Thymus (tissue), 11 donors: ENCODE measurements around the gene HOXA3. TPM values are rescaled to one million over a fixed set of nuclear protein-coding genes. Genes with fewer than 3 reads are reported as not detected.
A peak's percentile ranks its signal among the peaks of the same experiment; 100 is the strongest.

Source experiments
- DNase-seq, 9 donors: peaks; one replicate each; pipeline ENCODE4 v3.0.0-alpha.2; 2013; ENCODE audit warnings: low spot score in 9 of 9, low read depth in 6 of 9, missing footprints in 1 of 9
- H3K27ac ChIP-seq, 2 donors: one replicate each; pipeline ENCODE4 v1.5.1; 2013; ENCODE audit warnings: control low read depth in 1 of 2, low read depth in 1 of 2, low read length in 1 of 2, mild to moderate bottlenecking in 1 of 2, moderate library complexity in 1 of 2
- H3K27me3 ChIP-seq, 2 donors: one replicate each; pipeline ENCODE4 v1.5.1; 2013; ENCODE audit warnings: low read length in 1 of 2; ENCODE audit not compliant: control insufficient read depth in 2 of 2, insufficient read depth in 1 of 2
- H3K36me3 ChIP-seq, 2 donors: one replicate each; pipeline ENCODE4 v1.5.1; 2013; ENCODE audit warnings: low read length in 1 of 2, mild to moderate bottlenecking in 1 of 2, moderate library complexity in 1 of 2; ENCODE audit not compliant: control insufficient read depth in 2 of 2, insufficient read depth in 2 of 2
- H3K4me1 ChIP-seq, 2 donors: one replicate each; pipeline ENCODE4 v1.5.1; 2013; ENCODE audit warnings: low read length in 2 of 2; ENCODE audit not compliant: control insufficient read depth in 2 of 2, insufficient read depth in 2 of 2
- H3K4me3 ChIP-seq, 2 donors: one replicate each; pipeline ENCODE4 v1.5.1; 2013; ENCODE audit warnings: low read length in 2 of 2, control low read depth in 1 of 2, mild to moderate bottlenecking in 1 of 2
- H3K9me3 ChIP-seq, 2 donors: one replicate each; pipeline ENCODE4 v1.5.1; 2013; ENCODE audit warnings: low read length in 1 of 2, mild to moderate bottlenecking in 1 of 2; ENCODE audit not compliant: control insufficient read depth in 2 of 2, insufficient read depth in 1 of 2
- WGBS: extraction: QIAGEN DNeasy Blood & Tissue Kit; methylation state at CpG from one replicate; pipeline ENCODE4 v1.1.7; 2013; 5-methylcytosine and 5-hydroxymethylcytosine counted together
- polyA plus RNA-seq: library from polyadenylated mRNA; stranded (reverse); fragments of 200-250 nt; gene quantifications from one replicate; pipeline ENCODE4 v1.2.3, GENCODE V29; 2013
- total RNA-seq: library from RNA; stranded (reverse); fragments of 120-200 nt; gene quantifications from one replicate; pipeline ENCODE4 v1.2.4, GENCODE V29; 2013
- donor health status: healthy.

Gene HOXA3
- total and polyA plus RNA-seq, 2 donors = 0.80 to 5.5 TPM

DNA sequence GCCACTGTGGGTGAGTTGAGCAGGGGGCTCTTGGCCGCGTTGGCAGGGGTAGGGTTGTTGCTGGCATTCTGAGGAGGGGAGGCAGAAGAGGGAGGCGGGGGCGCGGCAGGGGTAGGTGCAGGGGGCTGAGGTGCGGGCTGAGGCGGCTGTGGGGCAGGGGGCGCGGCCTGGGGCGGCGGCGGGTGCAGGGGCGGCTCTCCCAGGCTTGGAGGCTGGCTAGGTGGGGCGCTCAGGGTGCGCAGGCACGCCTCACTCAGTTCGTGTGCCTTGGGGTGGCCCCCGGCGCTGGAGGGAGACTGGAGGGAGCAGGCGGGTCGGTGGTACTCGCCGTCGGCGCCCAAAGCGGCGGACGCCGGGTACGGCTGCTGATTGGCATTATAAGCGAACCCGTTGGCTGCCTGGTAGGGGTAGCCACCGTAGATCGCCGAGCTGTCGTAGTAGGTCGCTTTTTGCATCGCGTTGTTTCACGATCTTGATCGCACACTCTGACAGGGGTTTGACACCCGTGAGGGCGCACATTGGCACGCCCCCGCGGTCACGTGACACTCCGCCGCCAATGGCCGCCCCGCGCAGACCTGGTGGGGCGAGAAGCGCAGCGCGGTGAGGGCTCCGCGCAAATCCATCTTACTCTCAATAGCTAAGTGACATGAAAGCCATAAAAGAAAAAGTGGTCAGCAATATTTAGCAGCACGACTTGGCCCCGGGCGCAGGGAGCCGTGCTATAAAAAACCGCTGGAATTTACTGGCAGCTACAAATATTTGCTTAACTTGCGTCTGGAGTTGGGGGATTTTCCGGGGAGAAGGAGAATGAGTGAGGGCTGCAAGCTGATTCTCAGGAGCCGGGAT is 42.0 kb downstream of the HOXA3 start:
- Histone ChIP-seq H3K4me1 (peaks cover 0 to 8% of the 10 kb centered on the region in 2 donors), H3K27me3 (peaks cover 4 to 80% of the 10 kb centered on the region in 2 donors)

GRCh38 chr7:27109466-27110185 is 42.8 kb downstream of the HOXA3 start:
- H3K27ac ChIP-seq = peak overlapping the region in 1 of 2 donors; percentile 69
- no peaks in the 10 kb centered on the region for H3K9me3 ChIP-seq
- WGBS = 94% methylated on average over 4 of the region's 4 CpGs
- no peaks in the 10 kb centered on the region for H3K36me3 ChIP-seq
- peaks cover 12 to 80% of the 10 kb centered on the region in 2 donors for H3K27me3 ChIP-seq
- H3K4me1 ChIP-seq = peaks cover 0 to 8% of the 10 kb centered on the region in 2 donors
- no peak overlapping the region for H3K4me3 ChIP-seq
- DNase-seq = no peak

More for the DNA sequence above, 42.0 kb downstream of the HOXA3 start:
- Histone ChIP-seq H3K27ac (peak overlapping the region; percentile 61 to 70), H3K9me3 (no peaks in the 10 kb centered on the region), H3K4me3 (no peak overlapping the region), H3K36me3 (no peaks in the 10 kb centered on the region)
- no peak for DNase-seq
- 95% methylated on average over 66 of the region's 66 CpGs for WGBS

DNA sequence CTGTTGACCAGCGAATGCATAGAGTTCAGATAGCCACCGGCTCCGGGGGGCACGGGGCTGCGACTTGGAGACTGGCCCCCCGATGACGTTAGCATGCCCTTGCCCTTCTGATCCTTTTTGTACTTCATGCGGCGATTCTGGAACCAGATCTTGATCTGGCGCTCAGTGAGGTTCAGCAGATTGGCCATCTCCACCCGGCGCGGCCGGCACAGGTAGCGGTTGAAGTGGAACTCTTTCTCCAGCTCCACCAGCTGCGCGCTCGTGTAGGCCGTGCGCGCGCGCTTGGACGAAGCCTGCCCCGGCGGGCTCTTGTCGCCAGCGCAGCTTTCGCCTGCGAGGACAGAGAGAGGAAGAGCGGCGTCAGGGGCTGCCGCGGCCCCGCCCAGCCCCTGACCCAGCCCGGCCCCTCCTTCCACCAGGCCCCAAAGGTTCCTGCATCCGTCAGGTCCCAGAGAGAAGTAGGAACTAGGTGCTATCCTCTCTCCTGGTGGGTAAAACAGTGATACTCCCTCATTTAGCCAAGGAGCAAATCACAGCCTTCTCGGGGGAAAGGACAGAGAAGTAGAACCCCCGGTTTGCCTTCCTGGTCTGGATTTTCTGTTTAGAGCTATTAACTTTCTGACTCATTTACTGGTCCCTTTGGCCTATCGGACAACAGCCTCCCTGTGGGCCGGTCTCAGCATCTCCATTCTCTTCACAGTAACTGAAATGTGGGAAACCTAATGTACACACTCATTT is 43.8 kb downstream of the HOXA3 start:
- Histone ChIP-seq H3K27me3 (peaks cover 18 to 83% of the 10 kb centered on the region in 2 donors), H3K4me1 (peaks cover 0 to 5% of the 10 kb centered on the region in 2 donors), H3K4me3 (no peak overlapping the region)

GRCh38 chr7:27107391-27108381 is 44.7 kb downstream of the HOXA3 start:
- no peak for DNase-seq
- H3K27me3 ChIP-seq = peaks cover 22 to 83% of the 10 kb centered on the region in 2 donors
- peaks cover 0 to 5% of the 10 kb centered on the region in 2 donors for H3K4me1 ChIP-seq
- 91% methylated on average over 47 of the region's 47 CpGs for WGBS
- H3K9me3 ChIP-seq = peaks cover 0 to 4% of the 10 kb centered on the region in 2 donors
- H3K4me3 ChIP-seq = no peak overlapping the region
- peak overlapping the region; percentile 69 to 86 for H3K27ac ChIP-seq
- no peaks in the 10 kb centered on the region for H3K36me3 ChIP-seq

More for the DNA sequence above, 43.8 kb downstream of the HOXA3 start:
- peaks cover 0 to 2% of the 10 kb centered on the region in 2 donors for H3K9me3 ChIP-seq
- 94% methylated on average over 41 of the region's 41 CpGs for WGBS
- peak overlapping the region; percentile 69 to 86 for H3K27ac ChIP-seq
- DNase-seq = no peak
- no peaks in the 10 kb centered on the region for H3K36me3 ChIP-seq

GRCh38 chr7:27106901-27107240 is 45.5 kb downstream of the HOXA3 start:
- Histone ChIP-seq H3K9me3 (peaks cover 0 to 4% of the 10 kb centered on the region in 2 donors), H3K27ac (peak overlapping the region; percentile 52 to 78), H3K4me1 (peaks cover 0 to 5% of the 10 kb centered on the region in 2 donors), H3K36me3 (no peaks in the 10 kb centered on the region), H3K4me3 (no peak overlapping the region), H3K27me3 (peaks cover 27 to 85% of the 10 kb centered on the region in 2 donors)
- WGBS = 90% methylated on average over 14 of the region's 14 CpGs
- no peak for DNase-seq

GRCh38 chr7:27106181-27106900 is 46.0 kb downstream of the HOXA3 start:
- peaks cover 0 to 4% of the 10 kb centered on the region in 2 donors for H3K9me3 ChIP-seq
- no peaks in the 10 kb centered on the region for H3K36me3 ChIP-seq
- DNase-seq = no peak
- peak overlapping the region; percentile 52 to 78 for H3K27ac ChIP-seq
- peaks cover 0 to 5% of the 10 kb centered on the region in 2 donors for H3K4me1 ChIP-seq
- H3K27me3 ChIP-seq = peaks cover 32 to 86% of the 10 kb centered on the region in 2 donors
- no peak overlapping the region for H3K4me3 ChIP-seq
- 92% methylated on average over 44 of the region's 44 CpGs for WGBS

- DNase-seq = no peak
- Histone ChIP-seq H3K27me3 (peaks cover 41 to 87% of the 10 kb centered on the region in 2 donors), H3K4me1 (peaks cover 0 to 5% of the 10 kb centered on the region in 2 donors), H3K9me3 (peaks cover 0 to 4% of the 10 kb centered on the region in 2 donors), H3K36me3 (peaks cover 0 to 2% of the 10 kb centered on the region in 2 donors), H3K27ac (peak overlapping the region in 1 of 2 donors; percentile 52), H3K4me3 (no peak overlapping the region)
- 90% methylated on average over 13 of the region's 13 CpGs for WGBS
These were observed 46.9 kb downstream of the HOXA3 start for GRCh38 chr7:27105301-27106031.
